ENCODE measurements around the gene TAF15. TPM values are rescaled to one million over a fixed set of nuclear protein-coding genes. Genes with fewer than 3 reads are reported as not detected.

Gene TAF15
- polyA plus RNA-seq, 1 donor, result 177 TPM

DNA sequence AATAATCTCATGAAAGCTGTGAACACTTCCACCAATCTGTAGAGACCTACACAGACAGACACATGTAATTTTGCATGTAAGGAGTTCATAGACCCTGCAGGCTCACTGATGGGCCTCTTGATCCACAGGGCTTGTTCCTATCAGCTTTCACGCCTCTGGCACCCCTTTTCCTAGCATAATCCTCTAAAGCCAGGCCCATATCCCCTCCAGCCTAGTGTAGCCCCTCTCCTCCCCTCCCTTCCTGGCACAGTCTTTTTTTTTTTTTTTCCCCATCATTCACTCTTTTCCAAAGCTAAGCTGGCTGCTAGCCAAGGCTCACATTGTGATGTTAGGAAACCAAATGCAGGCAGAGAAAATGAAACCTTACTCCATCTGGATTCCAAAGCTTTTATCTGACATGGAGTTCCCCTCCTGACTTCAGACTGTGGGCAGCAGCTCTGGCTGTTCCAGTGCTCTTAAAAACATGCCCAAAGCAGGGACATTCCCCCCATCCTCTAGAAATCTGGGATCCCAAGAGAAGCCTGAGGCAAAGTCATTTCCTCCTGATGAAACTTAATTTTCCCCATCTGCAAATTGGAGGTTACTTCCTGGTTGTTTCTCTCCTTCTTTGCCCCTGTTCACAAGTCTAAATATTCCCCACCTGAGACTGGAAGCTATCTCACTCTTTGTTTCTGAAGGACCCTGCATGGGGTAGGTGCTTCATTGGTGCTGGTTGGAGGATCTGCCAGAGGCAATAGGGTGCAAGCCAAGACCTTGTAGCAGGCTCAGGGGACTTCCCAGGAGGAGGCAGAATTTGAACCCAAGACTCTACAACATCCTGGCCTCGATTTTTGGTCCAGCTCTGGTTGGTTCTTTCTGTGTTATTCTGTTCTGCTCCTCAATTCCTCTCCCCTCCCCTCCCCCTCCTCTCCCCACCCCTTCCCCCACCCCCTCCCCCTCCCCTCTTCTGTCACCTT, 80.8 kb downstream of the TAF15 start:
- peak in 1 of 2 donors; percentile 37 for DNase-seq

GRCh38 chr17:35890774-35891155, 81.5 kb downstream of the TAF15 start:
- Histone ChIP-seq H3K36me3 (ENCODE audit: control insufficient read depth, insufficient read depth, low read length) (no peaks in the 10 kb centered on the region), H3K27ac (ENCODE audit: low read length) (no peak overlapping the region), H3K4me3 (ENCODE audit: low read length) (no peak overlapping the region), H3K4me1 (ENCODE audit: control insufficient read depth, insufficient read depth, low read length) (peaks cover 3% of the 10 kb centered on the region), H3K27me3 (ENCODE audit: control insufficient read depth, insufficient read depth, low read length) (no peaks in the 10 kb centered on the region), H3K9me3 (ENCODE audit: control insufficient read depth, low read depth, low read length) (no peaks in the 10 kb centered on the region)
- DNase-seq, result peak in 1 of 2 donors; percentile 27
- no CpG with 5 or more reads among the region's 4 CpGs for WGBS (ENCODE audit: insufficient coverage, low lambda C conversion rate)

More for the DNA sequence above, 80.8 kb downstream of the TAF15 start:
- no peaks in the 10 kb centered on the region for H3K9me3 ChIP-seq (ENCODE audit: control insufficient read depth, low read depth, low read length)
- no peak overlapping the region for H3K27ac ChIP-seq (ENCODE audit: low read length)
- no peaks in the 10 kb centered on the region for H3K36me3 ChIP-seq (ENCODE audit: control insufficient read depth, insufficient read depth, low read length)
- H3K27me3 ChIP-seq (ENCODE audit: control insufficient read depth, insufficient read depth, low read length), result no peaks in the 10 kb centered on the region
- peaks cover 3% of the 10 kb centered on the region for H3K4me1 ChIP-seq (ENCODE audit: control insufficient read depth, insufficient read depth, low read length)
- no CpG with 5 or more reads among the region's 2 CpGs for WGBS (ENCODE audit: insufficient coverage, low lambda C conversion rate)
- H3K4me3 ChIP-seq (ENCODE audit: low read length), result no peak overlapping the region

DNA sequence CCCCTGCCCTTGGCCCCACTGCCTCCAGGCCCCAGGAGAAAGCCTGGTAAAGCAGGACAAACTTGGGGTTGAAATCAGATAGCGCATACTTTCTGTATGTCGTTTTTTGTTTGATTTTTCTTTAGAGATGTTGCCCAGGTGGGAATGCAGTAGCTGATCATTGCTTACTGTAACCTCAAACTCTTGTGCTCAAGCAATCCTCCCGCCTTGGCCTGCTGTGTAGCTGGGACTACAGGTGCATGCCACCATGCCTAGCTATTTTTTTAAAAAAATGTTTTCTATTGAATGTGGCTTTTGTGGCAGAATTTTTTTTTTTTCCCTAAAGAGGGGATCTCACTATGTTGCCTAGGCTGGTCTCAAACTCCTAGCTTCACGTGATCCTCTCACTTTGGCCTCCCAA, 82.0 kb downstream of the TAF15 start:
- H3K27ac ChIP-seq (ENCODE audit: low read length), result no peak overlapping the region
- no CpG with 5 or more reads among the region's 4 CpGs for WGBS (ENCODE audit: insufficient coverage, low lambda C conversion rate)
- no peak for DNase-seq

DNA sequence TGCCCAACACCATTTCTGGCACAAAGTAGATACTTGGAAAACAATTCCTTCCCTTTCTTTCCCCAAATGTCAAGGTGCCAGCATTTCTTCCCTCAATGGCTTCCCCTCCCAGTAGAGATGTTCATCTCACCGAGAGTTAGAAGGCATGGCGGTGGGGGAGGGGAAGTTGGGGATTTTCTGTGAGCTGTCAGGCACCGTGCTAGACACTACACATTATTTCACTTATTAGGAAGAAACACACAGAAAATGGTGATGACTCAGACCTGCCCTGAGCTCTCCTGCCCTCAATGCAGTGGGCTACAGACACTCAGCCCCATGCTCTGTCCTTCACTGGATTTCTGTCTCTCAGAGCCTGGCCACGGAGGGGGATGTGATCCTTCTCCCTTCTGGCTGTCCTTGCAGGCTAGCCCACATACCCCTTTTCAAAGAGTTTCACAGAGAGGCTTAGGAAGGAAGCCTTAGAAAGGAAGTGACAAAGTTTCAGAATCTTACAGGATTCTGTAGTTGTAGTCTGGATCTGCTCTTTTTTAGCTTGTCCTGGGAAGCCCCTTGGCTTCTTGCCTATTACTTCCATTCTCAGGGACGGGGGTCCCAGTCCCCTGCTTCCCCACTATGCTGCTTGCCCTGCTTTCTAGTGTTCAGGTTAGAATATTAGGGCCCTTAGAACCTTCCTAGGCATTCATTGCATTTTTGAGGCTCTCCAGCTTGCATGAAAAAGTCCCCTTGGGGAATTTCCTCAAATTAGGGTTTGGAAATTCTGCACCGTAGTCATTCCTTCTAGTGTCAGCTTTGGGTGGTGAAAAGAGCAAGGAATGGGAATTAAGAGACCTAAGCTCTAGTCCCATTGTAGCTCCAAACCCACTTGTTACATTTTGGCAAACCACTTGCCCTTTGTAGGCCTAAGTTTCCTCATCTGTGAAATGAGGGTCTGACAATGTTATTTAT, 83.1 kb downstream of the TAF15 start:
- Histone ChIP-seq H3K36me3 (ENCODE audit: control insufficient read depth, insufficient read depth, low read length) (no peaks in the 10 kb centered on the region), H3K27ac (ENCODE audit: low read length) (no peak overlapping the region), H3K27me3 (ENCODE audit: control insufficient read depth, insufficient read depth, low read length) (no peaks in the 10 kb centered on the region), H3K4me3 (ENCODE audit: low read length) (no peak overlapping the region), H3K4me1 (ENCODE audit: control insufficient read depth, insufficient read depth, low read length) (peaks cover 3% of the 10 kb centered on the region), H3K9me3 (ENCODE audit: control insufficient read depth, low read depth, low read length) (no peaks in the 10 kb centered on the region)
- no peak for DNase-seq
- WGBS (ENCODE audit: insufficient coverage, low lambda C conversion rate), result no CpG with 5 or more reads among the region's 6 CpGs

More for the DNA sequence above, 82.0 kb downstream of the TAF15 start:
- Histone ChIP-seq H3K9me3 (ENCODE audit: control insufficient read depth, low read depth, low read length) (no peaks in the 10 kb centered on the region), H3K27me3 (ENCODE audit: control insufficient read depth, insufficient read depth, low read length) (no peaks in the 10 kb centered on the region), H3K4me3 (ENCODE audit: low read length) (no peak overlapping the region), H3K4me1 (ENCODE audit: control insufficient read depth, insufficient read depth, low read length) (peaks cover 3% of the 10 kb centered on the region), H3K36me3 (ENCODE audit: control insufficient read depth, insufficient read depth, low read length) (no peaks in the 10 kb centered on the region)

DNA sequence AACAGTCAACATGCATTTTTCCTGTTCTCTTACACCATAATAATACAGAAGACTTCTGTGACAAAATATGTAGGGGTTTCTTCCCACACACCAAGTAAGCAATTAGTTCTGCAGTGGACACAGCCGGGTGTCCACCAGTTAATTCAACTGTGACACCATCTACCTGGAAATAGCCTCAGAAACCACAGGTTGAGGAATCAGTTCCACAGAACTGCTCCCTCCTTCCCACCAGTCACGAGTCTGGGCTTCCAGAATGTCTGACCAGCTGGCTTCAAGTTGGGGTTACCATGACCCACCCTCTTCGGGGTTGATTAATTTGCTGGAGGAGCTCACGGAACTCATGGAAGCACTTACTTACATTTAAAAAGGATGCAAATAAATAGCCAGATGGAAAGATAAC, 84.5 kb downstream of the TAF15 start:
- Histone ChIP-seq H3K4me3 (ENCODE audit: low read length) (no peak overlapping the region), H3K27ac (ENCODE audit: low read length) (no peak overlapping the region), H3K4me1 (ENCODE audit: control insufficient read depth, insufficient read depth, low read length) (peaks cover 3% of the 10 kb centered on the region), H3K27me3 (ENCODE audit: control insufficient read depth, insufficient read depth, low read length) (no peaks in the 10 kb centered on the region), H3K9me3 (ENCODE audit: control insufficient read depth, low read depth, low read length) (no peaks in the 10 kb centered on the region), H3K36me3 (ENCODE audit: control insufficient read depth, insufficient read depth, low read length) (no peaks in the 10 kb centered on the region)
- no CpG with 5 or more reads among the region's 4 CpGs for WGBS (ENCODE audit: insufficient coverage, low lambda C conversion rate)
- no peak for DNase-seq

GRCh38 chr17:35894206-35894605, 84.9 kb downstream of the TAF15 start:
- H3K36me3 ChIP-seq (ENCODE audit: control insufficient read depth, insufficient read depth, low read length), result no peaks in the 10 kb centered on the region
- H3K9me3 ChIP-seq (ENCODE audit: control insufficient read depth, low read depth, low read length), result no peaks in the 10 kb centered on the region
- no peak overlapping the region for H3K4me3 ChIP-seq (ENCODE audit: low read length)
- H3K27me3 ChIP-seq (ENCODE audit: control insufficient read depth, insufficient read depth, low read length), result no peaks in the 10 kb centered on the region
- H3K27ac ChIP-seq (ENCODE audit: low read length), result no peak overlapping the region
- no CpG with 5 or more reads among the region's 7 CpGs for WGBS (ENCODE audit: insufficient coverage, low lambda C conversion rate)
- H3K4me1 ChIP-seq (ENCODE audit: control insufficient read depth, insufficient read depth, low read length), result peaks cover 3% of the 10 kb centered on the region
- no peak for DNase-seq

- Histone ChIP-seq H3K27me3 (ENCODE audit: control insufficient read depth, insufficient read depth, low read length) (no peaks in the 10 kb centered on the region), H3K36me3 (ENCODE audit: control insufficient read depth, insufficient read depth, low read length) (no peaks in the 10 kb centered on the region), H3K4me1 (ENCODE audit: control insufficient read depth, insufficient read depth, low read length) (no peaks in the 10 kb centered on the region), H3K9me3 (ENCODE audit: control insufficient read depth, low read depth, low read length) (no peaks in the 10 kb centered on the region), H3K4me3 (ENCODE audit: low read length) (no peak overlapping the region), H3K27ac (ENCODE audit: low read length) (no peak overlapping the region)
- WGBS (ENCODE audit: insufficient coverage, low lambda C conversion rate), result 97% methylated on average over 4 of the region's 14 CpGs
- no peak for DNase-seq
These were observed 86.6 kb downstream of the TAF15 start for GRCh38 chr17:35895636-35896587.

Other genes with a start within 250 kb of the TAF15 start
- gene SLFN14, start 248.7 kb upstream of the TAF15 start, polyA plus RNA-seq, result 0.21 TPM
- 8.1 TPM for gene PEX12, start 230.9 kb upstream of the TAF15 start, polyA plus RNA-seq
- gene AP2B1, start 222.2 kb upstream of the TAF15 start, polyA plus RNA-seq, result 89.5 TPM
- gene RASL10B, start 77.8 kb upstream of the TAF15 start, polyA plus RNA-seq, result 2.9 TPM
- gene GAS2L2, start 56.2 kb upstream of the TAF15 start, polyA plus RNA-seq, result 0.13 TPM
- 0.04 TPM for gene C17orf50, start 48.6 kb upstream of the TAF15 start, polyA plus RNA-seq
- gene MMP28, start 13.8 kb upstream of the TAF15 start, polyA plus RNA-seq, result 7.5 TPM
- gene HEATR9, start 59.4 kb downstream of the TAF15 start, polyA plus RNA-seq, result 0.03 TPM
- 8.3 TPM for gene CCL5, start 70.9 kb downstream of the TAF15 start, polyA plus RNA-seq
- gene RDM1, start 121.3 kb downstream of the TAF15 start, polyA plus RNA-seq, result 5.6 TPM
- gene LYZL6, start 134.2 kb downstream of the TAF15 start, polyA plus RNA-seq, result not detected
- 0.19 TPM for gene CCL16, start 172.0 kb downstream of the TAF15 start, polyA plus RNA-seq
- 6.8 TPM for gene CCL14, start 177.2 kb downstream of the TAF15 start, polyA plus RNA-seq
- gene CCL15, start 192.1 kb downstream of the TAF15 start, polyA plus RNA-seq, result 36.8 TPM
- 1.2 TPM for gene CCL23, start 208.5 kb downstream of the TAF15 start, polyA plus RNA-seq

Measured in large intestine (tissue), 3 donors.